Activated T-helper 1 cell treated with anti-CD3 and anti-CD28 coated beads, Interleukin-2, amount 50 U/mL, for 16 hours (primary cell): ENCODE results near the gene PMVK.
"Not testable (repeated sequence)": the region's sequence is repeated elsewhere in the genome, so short reads cannot be mapped to it uniquely, and the experiment has no call there.

Source experiments
- DNase-seq, 2 donors: peaks; one replicate each; pipeline ENCODE4 v3.0.0-alpha.2; 2020; ENCODE audit warnings: low read depth in 1 of 2, low spot score in 1 of 2

The PMVK gene

DNA sequence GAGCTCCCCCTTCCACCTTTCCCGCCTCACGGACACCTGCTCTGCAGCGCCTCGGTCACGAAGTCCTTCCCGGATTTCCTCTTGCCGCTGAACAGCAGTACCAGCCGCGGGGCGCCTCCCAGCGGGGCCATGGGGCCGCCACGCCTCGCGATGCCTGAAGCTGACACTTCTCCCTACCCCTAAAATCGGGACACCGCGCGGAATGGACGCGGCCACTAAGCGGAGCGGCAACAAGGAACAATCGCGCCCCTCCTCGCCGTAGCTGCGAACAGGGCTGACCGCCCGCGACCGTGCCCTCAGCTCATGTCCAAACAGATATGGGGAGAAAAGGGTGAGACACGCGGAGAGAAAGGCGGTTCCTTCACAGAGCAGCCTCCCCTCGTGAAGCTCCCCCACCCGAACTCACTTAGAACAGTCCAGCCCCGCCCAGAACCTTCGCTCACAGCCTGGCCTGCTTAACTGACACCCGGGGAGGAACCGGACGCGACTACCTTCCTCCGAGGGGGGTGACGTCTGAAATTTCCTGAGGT is at the start of gene PMVK:
Gene PMVK (minus strand): TSS at position 165 of the 530 bp plus-strand sequence. CDS start 34 bp downstream, at position 131.
- peak; percentile 90 to 94 for DNase-seq

DNA sequence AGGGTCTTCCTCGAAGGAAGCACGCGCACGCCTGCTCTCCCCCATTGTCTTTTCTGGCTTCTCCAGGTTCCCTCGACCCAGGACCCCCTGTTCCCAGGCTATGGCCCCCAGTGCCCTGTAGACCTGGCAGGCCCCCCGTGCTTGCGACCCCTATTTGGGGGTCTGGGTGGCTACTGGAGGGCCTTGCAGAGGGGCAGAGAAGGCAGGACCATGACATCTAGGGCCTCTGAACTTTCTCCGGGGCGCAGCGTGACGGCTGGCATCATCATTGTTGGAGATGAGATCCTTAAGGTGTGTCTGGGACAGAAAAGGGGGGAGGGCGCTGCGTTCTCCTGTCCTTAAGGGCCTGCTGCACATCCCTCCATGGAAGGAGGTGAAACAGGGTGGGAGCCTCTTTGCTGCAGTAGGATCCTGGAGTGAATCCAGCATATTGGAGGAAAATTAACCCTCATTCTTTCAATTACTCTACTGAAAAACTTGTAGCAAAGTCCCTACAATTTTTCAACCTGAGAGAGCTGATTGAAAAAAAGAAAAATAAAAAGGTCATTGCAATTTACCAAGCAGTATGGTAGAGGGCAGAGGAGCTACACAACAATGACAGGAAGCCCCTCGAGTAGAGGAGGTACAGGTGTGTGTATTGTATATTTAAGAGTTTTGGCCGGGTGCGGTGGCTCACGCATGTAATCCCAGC is 47.4 kb upstream of the PMVK start:
- DNase-seq = no peak

DNA sequence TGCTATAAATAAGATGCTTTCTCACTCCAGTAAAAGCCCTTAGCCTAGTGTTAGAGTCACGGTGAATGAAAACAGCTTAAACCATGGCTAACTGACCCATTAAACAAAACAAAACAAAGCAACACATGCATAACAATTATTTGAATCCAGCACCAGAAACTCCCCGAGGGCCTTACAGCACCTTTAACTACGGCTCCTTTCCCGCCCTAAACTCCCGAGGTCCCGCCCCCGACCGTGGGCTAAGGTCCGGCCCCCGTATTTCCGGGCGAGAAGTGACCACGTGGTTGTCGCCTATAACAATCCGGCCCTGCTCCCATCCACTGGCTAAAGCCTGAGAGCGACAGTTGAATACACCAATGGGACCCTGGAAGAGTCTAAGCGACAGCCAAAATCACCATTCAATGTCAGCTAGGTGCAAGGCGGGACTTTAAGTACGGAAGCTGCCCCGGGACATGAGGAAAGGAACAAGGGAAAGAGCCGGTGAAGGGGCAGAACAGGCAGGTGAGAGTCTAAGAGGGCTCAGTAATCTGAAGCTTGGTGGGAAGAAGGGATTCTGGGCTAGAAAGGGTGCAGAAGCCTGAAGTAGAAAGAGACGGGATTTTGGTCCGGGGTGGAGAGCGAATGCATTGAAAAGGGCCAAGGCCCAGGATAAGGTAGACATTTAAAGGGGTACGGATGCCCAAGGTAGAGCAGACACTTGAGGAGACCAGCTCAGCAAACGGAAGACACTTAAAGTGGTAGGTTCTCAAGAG is 46.6 kb upstream of the PMVK start, which contains the start of gene FLAD1:
Gene FLAD1 (plus strand): TSS at position 448 of the 752 bp plus-strand sequence. CDS start 351 bp downstream, outside the sequence.
- DNase-seq = peak; percentile 87 to 90

DNA sequence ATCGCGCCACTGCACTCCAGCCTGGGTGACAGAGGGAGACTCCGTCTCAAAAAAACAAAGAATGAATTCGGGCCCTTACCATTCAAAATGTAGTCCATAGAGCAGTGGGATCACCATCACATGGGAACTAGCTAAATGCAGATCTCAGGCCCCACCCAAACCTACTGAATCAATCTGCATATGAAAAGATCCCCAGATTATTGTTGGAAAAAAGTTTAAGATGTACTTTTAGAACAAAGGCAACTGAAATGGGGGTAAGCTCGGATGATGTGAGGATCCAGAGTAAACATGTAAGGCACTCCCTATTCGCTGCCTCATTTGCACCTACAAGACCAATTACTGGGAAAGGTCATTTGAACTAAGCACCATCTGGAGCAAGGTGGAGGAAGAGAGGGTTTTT is 45.8 kb upstream of the PMVK start:
- DNase-seq = no peak

DNA sequence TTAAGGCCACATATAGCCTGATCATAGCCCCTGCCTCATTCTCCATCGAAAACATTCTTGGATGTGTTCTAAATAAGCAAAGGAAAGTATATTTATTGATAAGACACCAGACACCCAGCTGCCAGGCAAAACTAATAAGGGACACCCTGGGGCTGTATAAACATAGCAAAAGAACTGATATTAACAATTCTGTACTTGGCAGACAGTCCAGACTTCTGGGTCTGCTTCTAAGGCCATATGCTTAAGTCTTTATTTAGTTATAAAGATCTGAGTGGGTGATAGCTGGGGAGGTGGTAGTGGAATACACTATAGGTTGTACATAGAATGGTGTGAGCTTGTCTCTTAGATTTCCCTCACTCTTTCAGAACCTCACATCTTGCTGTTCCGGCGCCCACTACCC is 41.8 kb upstream of the PMVK start:
- no peak for DNase-seq

DNA sequence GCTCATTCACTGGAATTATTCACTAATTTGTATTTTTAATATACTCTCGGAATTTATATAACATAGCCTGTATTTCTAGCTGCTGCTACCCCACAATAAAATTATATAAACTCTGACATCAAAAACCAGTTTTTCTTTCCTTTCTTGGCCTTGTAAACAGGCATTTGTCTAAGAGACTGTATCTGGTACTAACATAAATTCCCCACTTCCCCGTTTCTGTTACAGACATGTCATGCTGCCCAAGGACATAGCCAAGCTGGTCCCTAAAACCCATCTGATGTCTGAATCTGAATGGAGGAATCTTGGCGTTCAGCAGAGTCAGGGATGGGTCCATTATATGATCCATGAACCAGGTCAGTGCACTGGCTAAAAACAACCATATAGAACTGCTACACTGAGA is 41.2 kb upstream of the PMVK start:
- DNase-seq = not testable (repeated sequence)

DNA sequence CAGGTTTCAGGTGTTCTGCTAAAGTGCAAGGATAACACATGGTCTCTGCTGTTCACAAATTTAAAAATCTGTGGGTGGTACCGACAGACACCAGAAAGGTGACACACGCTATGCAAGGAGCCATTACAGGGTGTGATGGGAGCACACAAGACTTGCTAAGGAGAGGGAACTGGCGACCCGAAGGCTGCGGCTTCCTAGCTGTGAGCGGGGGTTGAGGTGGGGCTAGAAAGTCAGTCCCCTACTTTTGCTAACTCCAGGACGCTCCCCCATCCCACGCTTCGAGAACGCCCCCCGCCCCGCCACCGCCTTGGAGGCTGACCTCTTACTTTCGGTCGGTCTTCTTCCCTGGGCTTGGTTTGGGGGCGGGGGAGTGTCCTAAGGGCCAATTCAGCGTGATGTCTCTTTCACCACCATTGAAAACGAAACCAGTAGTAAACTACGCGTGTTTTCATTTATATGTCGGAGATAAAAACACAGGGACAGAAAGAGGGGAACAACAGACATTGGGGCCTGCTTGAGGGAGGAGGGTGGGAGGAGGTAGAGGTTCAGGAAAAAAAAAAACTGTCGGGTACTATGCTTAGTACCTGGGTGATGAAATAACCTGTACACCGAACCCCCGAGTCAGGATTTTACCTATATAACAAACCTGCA is 39.0 kb upstream of the PMVK start:
- DNase-seq = peak in 1 of 2 donors; percentile 38

DNA sequence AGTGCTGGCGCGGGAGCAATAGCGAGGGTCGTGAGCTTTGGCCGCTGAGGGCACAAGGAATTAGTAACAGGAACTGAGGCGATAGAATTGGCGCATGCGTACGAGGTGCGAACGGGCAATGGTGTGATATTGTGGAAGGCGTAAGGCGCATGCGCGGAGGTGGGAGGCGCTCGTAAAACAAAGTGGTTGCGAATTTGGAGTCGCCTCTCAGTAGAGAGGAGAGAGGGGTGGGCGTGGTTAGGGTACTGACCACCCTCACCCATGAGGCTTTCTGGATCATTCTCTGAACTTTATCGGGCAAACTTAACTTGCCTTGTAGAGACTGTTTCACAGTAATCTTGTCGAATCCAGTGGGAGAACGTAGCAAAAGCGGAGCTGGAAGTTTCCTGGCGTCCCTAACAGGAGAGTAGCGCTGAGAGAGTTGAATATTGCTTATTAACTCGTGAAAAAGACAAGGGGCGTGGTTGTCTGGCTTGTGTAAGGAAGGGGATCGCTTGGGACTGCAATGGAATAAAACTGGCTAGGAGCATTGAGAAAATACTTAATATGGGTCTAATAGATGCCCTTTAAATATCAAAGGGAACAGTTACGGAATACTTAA is 38.4 kb upstream of the PMVK start:
- peak; percentile 86 to 90 for DNase-seq

DNA sequence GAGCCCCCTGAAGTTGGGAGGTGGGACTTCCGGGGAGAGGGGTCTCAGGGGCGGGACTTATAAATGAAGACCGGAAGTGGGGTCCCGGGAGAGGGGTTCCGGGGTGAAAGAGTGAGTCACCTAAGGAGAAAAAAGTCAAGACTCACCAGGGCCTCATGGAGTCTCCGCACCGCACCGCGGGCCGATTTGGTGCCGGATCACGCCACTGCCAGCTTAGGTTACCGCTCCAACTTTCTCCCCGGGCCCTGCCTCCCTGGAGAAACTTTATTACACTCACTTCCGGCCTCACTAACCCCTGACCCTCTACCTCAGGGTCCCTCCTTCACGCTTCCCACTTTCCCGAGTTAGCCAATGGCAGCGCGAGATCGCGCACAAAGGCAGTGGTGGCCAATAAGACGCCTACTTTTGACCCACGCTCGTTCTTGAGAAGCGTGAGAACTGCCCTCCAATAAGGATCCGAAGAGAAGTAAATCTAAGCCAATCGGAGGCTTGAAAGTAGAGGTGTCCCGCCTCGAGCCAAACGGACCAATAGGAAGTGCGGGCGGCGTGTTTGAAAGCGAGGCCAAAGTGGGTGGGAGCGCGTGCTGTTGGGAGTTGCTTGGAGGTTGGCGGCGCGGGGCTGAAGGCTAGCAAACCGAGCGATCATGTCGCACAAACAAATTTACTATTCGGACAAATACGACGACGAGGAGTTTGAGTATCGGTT is 37.7 kb upstream of the PMVK start, which contains the start of gene CKS1B:
Gene CKS1B (plus strand): TSS at position 580 of the 706 bp plus-strand sequence. CDS start 65 bp downstream, at position 645.
- peak; percentile 90 to 93 for DNase-seq

DNA sequence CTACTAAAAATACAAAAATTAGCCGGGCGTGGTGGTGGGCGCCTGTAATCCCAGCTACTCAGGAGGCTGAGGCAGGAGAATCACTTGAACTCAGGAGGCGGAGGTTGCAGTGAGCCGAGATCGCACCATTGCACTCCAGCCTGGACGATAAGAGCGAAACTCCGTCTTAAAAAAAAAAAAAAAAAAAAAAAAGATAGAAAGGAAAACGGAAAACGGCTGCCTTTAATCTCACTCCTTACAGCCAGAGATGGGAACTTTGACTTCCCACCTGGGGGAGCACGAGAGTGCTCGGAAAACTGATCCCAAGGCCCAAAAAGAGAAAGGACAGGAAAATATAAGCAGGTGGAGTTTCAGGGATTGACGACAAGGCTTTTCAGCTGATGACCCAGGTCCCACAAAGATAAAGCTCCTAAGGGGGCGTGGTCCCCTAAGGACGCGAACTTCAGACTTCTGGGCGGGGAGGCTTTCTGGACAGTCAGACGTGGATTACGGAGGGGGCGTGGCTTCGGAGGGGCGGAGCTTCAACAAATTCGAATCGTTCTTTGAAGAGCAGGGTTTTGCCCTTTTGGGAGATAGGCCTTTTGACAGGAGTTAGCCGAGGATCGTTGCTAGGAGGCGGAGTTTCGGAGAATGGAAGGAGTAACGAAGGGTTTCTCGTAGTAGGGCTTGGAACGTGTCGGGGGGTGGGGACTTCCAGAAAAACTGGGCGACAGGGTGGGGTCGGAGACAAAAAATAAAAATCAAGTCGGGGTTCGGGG is 37.0 kb upstream of the PMVK start:
- peak; percentile 81 to 83 for DNase-seq

DNA sequence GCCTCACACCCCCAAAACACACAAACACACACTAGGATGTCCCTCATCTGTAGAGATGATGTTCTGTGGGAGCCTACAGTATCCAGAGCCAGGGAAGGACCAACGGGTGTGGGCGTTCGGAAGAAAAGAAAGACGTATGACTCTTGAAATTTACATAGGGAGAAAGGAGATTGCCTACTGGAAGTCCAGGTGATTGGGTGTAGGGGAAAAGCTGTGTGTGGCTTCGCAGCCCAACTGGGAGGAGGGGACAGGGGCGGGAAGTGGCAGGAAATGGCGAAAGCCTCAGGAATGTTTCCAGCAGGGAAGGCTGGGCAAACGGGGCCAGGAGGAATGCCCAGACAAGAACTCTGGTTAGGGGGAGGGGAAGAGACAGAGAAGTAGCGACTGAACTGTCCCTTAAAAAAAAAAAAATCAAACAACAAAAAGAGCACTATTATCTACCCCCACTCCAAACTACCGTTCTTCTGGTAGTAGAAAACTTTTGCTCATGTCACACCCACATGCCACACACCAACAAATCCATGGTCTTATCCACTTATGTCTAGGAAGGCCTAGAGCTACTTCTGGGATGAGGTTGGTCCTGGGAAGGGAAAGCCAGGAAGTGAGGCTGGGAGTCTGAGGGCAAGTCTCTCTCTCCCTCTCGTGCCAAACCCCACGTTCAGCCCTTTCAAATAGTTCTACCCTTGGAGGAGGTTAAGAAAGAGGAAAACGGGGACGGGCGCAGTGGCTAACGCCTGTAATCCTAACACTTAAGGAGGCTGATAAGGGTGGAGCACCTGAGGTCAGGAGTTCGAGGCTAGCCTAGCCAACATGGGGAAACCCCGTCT is 36.2 kb upstream of the PMVK start:
- no peak for DNase-seq

DNA sequence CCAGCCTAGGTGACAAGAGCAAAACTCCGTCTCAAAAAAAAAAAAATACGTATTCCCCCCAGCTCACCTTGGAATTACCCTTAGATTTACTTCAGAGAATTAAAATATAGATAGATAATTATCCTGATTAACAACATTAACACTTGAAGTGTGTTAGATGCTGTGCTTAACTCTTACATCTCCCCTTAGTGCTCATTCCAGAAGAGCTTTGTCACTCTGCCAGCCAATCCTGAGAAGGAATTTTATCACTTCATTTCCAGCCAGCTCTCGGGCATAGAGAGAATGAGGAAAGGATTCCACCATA is 35.6 kb upstream of the PMVK start:
- DNase-seq = no peak

DNA sequence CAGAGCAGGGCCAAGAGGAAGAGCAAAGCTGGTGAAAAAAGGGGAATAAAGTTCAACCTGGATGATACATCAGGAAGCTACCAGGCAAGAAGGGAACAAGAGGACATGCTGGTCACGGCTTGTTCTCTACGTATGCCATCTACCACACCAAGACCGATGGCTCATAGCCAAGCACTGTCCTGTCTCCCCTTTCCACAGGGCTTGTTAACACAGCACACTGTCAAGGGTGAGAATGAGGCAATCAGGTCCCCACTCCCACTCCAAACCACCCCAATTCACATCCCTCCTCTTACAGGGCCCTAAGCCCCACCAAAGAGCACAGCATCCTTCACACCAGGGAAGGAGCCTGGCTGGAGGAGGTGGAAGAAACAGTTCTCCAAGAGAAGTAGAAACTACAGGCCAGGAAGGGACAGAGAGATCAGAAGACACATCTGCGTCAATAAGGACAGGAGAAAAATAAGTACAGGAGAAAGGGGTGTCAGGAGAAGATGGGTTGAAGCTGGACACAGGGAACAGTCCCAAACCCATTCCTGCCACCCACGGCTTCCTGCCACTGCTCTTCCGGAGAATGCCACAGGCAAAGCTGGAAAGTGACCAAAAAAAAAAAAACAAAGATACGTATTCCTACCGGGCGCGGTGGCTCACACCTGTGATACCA is 35.0 kb upstream of the PMVK start:
- no peak for DNase-seq

DNA sequence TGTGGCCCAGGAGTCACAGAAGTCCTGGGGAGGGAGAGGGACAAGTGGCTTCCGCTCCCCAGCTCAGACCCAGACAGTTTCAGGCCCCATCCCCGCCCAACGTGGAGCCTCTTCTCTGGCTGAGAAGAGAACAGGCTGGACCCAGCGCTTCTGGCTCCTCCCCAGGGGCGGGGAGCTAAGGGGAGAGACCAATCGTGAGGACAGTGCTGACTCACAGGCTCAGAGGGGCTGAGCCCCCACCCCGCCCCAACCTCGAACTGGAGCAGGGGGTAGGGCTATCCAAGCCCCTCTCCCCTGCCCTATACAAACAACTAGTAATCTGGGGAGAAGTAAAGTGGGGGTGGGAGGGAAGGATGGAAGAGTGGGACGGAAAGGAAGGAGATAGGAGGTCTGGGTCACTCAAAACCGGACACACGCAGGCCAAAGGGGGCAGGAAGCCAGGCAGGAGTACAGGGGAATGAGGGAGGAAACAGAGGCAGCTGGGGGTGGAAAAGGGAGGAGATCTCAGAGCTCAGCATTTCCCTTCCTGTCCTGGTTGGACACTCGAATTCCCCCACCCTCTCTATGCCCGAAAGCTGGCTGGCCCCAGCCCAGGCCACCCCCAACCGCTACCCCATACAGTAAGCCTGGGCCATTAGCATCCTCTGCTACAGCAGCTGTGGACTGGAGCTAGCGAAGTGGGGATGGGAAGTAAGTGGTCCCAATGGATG is 34.3 kb upstream of the PMVK start, which contains the start of gene SHC1:
Gene SHC1 (minus strand): TSS at position 117 of the 710 bp plus-strand sequence. CDS start 221 bp downstream, outside the sequence.
- DNase-seq = no peak

DNA sequence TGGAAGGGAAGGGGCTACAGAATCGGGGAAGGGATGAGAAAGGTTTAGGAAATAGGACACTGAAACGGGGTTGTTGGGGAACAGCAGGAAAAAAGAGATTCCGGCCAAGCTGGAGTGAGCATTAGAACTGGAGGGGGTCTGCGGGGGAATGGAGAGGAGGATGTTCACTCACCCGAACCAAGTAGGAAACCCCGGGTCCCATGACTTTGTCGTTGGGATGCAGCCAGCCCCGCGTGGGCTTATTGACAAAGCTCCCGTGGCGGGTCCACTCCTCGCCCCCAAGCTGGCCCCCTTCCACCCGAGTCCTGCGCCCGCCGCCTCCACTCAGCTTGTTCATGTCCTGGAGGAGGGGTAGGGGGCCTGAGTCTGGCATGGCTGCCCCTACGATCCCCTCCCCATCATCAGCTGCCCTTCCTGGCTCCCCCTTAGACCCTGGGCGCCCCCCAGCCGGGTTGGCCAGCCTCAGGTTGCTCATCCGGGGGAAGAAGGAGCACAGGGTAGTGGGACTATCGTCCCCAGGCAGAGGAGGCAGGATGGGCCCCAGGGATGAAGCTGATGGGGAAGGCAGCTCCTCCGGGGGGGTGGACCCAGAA is 33.4 kb upstream of the PMVK start:
- no peak for DNase-seq

DNA sequence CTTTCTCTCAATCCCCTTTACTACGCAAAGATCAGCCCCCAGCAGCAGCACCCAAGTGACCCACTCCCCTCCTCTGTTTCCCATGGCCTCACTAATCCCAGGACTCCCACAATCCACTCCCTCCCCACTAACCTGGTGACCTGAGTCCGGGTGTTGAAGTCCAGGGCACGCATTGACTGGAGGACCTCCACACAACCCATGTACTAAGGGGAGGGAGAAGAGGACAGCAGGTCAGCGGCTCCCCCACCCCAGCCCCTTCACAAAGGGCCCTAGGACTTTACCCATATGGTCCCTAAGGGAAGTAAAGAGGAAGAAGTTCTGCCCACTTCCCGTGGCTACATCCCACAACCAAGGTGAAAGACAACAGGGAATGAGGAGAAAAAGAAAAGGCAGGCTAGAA is 32.7 kb upstream of the PMVK start:
- no peak for DNase-seq

DNA sequence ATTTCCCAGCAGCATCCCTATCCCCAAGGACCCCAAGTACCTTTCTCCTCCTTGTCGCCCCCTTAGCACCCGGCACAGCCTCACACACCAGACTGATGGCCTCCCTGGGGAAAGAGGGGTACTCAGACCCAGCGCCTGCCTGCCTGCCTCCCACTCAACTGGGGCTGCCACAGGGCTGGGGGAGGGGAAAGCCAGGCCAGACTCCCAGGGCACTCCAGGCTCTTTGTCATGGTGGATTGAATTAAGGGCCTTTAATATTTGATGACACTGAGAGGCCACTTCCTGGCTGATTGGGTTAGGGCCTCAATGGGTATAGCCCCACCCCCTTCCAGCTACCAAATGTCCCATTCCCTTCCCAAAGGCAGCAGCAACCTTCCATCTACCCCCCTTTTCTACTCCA is 32.2 kb upstream of the PMVK start:
- DNase-seq = no peak
